ENCODE results near the gene SNX19. TPM values are rescaled to one million over a fixed set of nuclear protein-coding genes. Genes with fewer than 3 reads are reported as not detected.

Gene SNX19
- polyA plus RNA-seq, 1 of the 3 experiments (the other 2 are of a cell fraction), result 16.6 TPM

DNA sequence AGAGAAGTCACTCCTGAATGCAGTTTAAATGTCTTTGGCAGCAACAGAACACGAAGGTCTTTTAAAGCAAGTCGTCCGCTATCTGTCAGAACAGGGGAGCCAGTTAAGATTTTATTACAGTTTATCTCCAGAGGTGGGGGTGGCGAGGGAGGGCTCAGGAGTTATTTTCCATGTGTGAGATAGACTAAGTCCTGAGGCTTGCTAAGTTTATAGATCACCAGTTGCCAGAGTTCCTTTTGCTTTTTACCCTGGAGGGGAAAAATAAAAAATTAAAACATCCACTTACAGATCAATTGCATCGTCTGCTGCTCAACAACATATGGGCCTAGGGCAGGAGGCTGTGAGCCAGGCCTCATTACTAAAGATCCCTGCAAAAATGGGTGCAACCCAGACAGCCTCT, 90.7 kb downstream of the SNX19 start:
- no peak for TF ChIP-seq RFX5 (IDR thresholded peaks at IDR 0.05; ENCODE audit: low read length)
- TF ChIP-seq RXRA (IDR thresholded peaks at IDR 0.05; ENCODE audit: borderline replicate concordance, low read depth), result no peak
- TF ChIP-seq MAX (IDR thresholded peaks at IDR 0.05; ENCODE audit: low read depth), result no peak
- no peak for TF ChIP-seq RAD21 (IDR thresholded peaks at IDR 0.05; ENCODE audit: low read length)
- no peak for TF ChIP-seq SIN3A (IDR thresholded peaks at IDR 0.05; ENCODE audit: borderline replicate concordance, low read depth, low read length)
- no peak for TF ChIP-seq NFIC (IDR thresholded peaks at IDR 0.05; ENCODE audit: borderline replicate concordance)
- TF ChIP-seq YY1 (IDR thresholded peaks at IDR 0.05; ENCODE audit: low read depth), result no peak
- TF ChIP-seq EP300 (IDR thresholded peaks at IDR 0.05; ENCODE audit: borderline replicate concordance in 1 of 2, low read depth in 1 of 2, low read length in 1 of 2), result no peak
- no peak for TF ChIP-seq ELF1 (IDR thresholded peaks at IDR 0.05)
- TF ChIP-seq EZH2phosphoT487 (IDR thresholded peaks at IDR 0.05; ENCODE audit: borderline replicate concordance, low read depth), result no peak
- TF ChIP-seq, protein P1, sequence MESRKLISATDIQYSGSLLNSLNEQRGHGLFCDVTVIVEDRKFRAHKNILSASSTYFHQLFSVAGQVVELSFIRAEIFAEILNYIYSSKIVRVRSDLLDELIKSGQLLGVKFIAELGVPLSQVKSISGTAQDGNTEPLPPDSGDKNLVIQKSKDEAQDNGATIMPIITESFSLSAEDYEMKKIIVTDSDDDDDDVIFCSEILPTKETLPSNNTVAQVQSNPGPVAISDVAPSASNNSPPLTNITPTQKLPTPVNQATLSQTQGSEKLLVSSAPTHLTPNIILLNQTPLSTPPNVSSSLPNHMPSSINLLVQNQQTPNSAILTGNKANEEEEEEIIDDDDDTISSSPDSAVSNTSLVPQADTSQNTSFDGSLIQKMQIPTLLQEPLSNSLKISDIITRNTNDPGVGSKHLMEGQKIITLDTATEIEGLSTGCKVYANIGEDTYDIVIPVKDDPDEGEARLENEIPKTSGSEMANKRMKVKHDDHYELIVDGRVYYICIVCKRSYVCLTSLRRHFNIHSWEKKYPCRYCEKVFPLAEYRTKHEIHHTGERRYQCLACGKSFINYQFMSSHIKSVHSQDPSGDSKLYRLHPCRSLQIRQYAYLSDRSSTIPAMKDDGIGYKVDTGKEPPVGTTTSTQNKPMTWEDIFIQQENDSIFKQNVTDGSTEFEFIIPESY (IDR thresholded peaks at IDR 0.05; ENCODE audit: borderline replicate concordance, low read depth), result no peak
- no peak for TF ChIP-seq GATA2 (CRISPR knock-in tag; IDR thresholded peaks at IDR 0.05)
- ChIA-PET POLR2A (interaction anchor here (0.6 kb wide), 1 partner anchor 368 kb away, joined by 3 read pairs; no protein-coding TSS in a partner anchor), CTCF (interaction anchor here (0.6 to 3.7 kb wide), 3 partner anchors 37 to 391 kb away, joined by 3 to 27 read pairs (median 18); no protein-coding TSS in a partner anchor)
- no peaks in the 10 kb centered on the region for H4K20me1 ChIP-seq (ENCODE audit: insufficient read depth)
- no peaks in the 10 kb centered on the region for H3K36me3 ChIP-seq (replicated peaks in 1 of 2; ENCODE audit: control insufficient read depth in 1 of 2, insufficient read depth in 2 of 2, low read length in 1 of 2)
- H3K9ac ChIP-seq, result no peak overlapping the region
- H2AFZ ChIP-seq (ENCODE audit: low read depth), result no peak overlapping the region
- peaks cover 2 to 5% of the 10 kb centered on the region in 2 experiments; a peak in 2 of 4 replicates for H3K4me1 ChIP-seq (ENCODE audit: control insufficient read depth in 1 of 2, insufficient read depth in 2 of 2, low read depth in 1 of 2, low read length in 1 of 2)
- no peaks in the 10 kb centered on the region for H3K9me2 ChIP-seq
- H3K4me2 ChIP-seq, result no peak overlapping the region
- H3K79me2 ChIP-seq (ENCODE audit: insufficient read depth), result no peaks in the 10 kb centered on the region
- WGBS (ENCODE audit: low lambda C conversion rate), result 89% methylated on average over 5 of the region's 5 CpGs
- no peak for DNase-seq
- no peak overlapping the region for H3K4me3 ChIP-seq (ENCODE audit: low read depth in 2 of 2, low read length in 1 of 2)
- H3K27ac ChIP-seq (ENCODE audit: low read depth in 2 of 2, low read length in 1 of 2), result no peak overlapping the region
- H3F3A ChIP-seq (replicated peaks; ENCODE audit: insufficient read depth), result no peaks in the 10 kb centered on the region
- no peaks in the 10 kb centered on the region for H3K27me3 ChIP-seq (ENCODE audit: insufficient read depth)
- no peaks in the 10 kb centered on the region for H3K9me3 ChIP-seq

Measured in SK-N-SH (cell line).